ENCODE results near the gene OR8B8.

Gene OR8B8, protein sequence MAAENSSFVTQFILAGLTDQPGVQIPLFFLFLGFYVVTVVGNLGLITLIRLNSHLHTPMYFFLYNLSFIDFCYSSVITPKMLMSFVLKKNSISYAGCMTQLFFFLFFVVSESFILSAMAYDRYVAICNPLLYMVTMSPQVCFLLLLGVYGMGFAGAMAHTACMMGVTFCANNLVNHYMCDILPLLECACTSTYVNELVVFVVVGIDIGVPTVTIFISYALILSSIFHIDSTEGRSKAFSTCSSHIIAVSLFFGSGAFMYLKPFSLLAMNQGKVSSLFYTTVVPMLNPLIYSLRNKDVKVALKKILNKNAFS

DNA sequence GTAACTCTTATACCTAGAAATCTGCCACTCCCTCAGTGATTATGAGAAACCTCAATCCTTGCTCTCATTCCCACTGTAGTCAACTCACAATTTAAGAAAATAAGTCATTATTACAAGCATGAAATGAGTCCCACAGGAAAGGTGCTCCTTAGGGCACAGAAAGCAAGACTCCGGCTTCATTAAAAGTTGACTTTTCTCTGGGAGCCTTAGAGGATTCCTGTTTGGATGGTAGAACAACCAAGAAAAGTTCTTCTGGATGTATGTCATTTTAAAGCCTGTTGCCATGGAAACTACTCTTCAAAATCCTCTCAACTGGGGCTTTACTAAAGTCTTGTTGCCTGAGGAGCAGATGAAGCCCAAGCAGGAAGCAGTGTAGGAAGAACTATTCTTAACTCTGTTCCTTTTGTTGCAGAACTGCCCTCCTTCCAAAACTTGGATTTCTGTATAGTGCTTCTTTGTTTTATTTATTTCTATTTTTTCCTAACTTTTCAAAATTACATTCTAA, at the start of gene OR8B8:
Gene OR8B8 (minus strand): TSS at position 51 of the 505 bp plus-strand sequence. CDS start 4,611 bp downstream, outside the sequence.
- no peaks in the 10 kb centered on the region for H3K9me3 Mint-ChIP-seq
- no peaks in the 10 kb centered on the region for H3K36me3 Mint-ChIP-seq
- H3K4me1 Mint-ChIP-seq = no peaks in the 10 kb centered on the region
- no peaks in the 10 kb centered on the region for H3K27me3 Mint-ChIP-seq
- no peak within 1 kb of the TSS for H3K4me3 Mint-ChIP-seq
- no peak within 1 kb of the TSS for H3K27ac Mint-ChIP-seq
- no peak for ATAC-seq

DNA sequence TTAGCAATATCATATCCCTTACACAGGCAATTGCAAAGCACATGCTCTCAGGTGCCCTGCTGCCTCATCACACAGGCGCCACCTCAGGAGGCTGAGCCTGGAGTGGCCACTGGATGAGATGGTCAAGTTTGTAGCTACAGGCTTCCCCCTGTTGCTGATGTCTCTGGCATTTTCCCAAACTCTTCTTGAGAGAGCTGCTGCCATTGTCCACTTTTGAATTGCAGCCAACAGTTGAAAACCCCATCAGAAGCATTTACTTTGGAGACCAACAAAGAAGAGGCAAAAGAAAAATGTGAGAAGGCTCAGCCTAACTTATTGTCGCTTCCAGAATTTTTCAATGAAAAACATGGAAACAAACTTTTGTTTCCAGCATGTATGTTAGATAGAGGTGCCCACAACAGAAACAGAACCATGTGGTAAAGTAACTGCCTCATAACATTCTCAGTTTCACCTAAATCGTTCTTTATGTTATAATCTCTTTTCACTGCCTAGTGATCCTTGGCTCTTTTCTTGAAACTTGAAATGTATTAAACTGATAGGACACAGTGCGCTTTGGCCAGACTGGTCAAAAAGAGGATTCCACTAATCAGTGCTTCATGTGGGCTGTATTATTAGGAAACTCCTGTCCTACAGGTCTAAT, 47.6 kb upstream of the OR8B8 start:
- Mint-ChIP-seq H3K36me3 (no peaks in the 10 kb centered on the region), H3K4me3 (no peak overlapping the region), H3K27me3 (peaks cover 4% of the 10 kb centered on the region), H3K27ac (no peak overlapping the region), H3K9me3 (peaks cover 5% of the 10 kb centered on the region), H3K4me1 (no peaks in the 10 kb centered on the region)
- ATAC-seq = no peak

DNA sequence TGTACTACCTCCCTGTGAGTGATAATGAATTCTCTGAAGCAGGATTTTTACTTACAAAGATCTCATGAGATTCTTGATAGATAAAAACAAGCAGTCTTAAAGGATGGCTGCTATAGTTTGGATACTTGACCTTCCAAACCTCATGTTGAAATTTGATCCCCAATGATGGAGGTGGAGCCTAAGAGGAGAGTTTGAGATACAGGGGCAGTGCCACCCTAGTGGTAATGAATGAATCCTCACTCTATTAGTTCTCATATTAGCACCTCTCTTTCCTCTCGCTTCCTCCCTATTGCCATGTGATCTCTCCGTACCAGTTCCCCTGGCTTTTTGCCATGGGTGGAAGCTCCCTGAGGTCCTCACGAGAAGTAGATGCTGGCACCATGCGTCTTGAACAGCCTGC, 37.9 kb upstream of the OR8B8 start:
- Mint-ChIP-seq H3K9me3 (peaks cover 4% of the 10 kb centered on the region), H3K27me3 (peaks cover 69% of the 10 kb centered on the region), H3K4me1 (peaks cover 12% of the 10 kb centered on the region), H3K4me3 (no peak overlapping the region), H3K27ac (no peak overlapping the region), H3K36me3 (no peaks in the 10 kb centered on the region)
- no peak for ATAC-seq

DNA sequence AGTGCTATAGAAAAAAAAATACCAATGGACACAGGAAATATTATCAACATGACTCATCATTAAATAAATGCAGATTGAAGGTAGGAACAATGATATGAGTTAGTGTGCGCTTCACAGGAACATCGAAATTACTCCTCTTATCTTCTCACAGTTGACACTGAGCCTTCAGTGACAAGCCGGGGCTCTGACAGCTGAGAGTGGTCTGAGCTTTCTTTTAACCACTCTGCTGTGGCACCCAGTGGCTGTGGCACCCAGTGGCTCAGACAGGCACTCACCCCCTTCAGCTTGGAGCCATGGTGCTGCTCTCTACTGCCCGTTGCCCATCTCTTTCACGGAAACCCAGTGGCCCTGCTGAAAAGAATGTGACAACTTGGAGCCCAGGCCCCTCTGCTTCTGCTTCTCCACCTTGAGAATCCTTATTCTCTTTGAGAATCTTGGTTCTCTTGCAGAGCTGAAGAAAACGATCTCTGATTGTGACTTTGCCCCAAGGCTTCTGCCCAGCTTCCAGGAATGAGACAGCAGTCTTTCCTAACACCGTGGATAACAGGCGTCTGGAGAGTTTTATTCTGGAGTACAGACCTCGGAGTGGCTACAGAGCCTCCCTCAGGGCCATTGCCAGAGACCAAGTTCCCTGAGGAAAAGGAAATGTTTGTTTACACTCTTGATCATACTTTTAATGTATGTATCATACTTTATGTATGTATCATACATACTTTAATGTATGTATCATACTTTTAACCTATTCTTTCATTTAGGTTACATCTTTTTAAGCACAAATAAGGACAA, 37.1 kb upstream of the OR8B8 start:
- no peak for ATAC-seq
- Mint-ChIP-seq H3K9me3 (peaks cover 4% of the 10 kb centered on the region), H3K36me3 (no peaks in the 10 kb centered on the region), H3K27ac (no peak overlapping the region), H3K4me1 (peaks cover 12% of the 10 kb centered on the region), H3K4me3 (no peak overlapping the region), H3K27me3 (peaks cover 71% of the 10 kb centered on the region)

DNA sequence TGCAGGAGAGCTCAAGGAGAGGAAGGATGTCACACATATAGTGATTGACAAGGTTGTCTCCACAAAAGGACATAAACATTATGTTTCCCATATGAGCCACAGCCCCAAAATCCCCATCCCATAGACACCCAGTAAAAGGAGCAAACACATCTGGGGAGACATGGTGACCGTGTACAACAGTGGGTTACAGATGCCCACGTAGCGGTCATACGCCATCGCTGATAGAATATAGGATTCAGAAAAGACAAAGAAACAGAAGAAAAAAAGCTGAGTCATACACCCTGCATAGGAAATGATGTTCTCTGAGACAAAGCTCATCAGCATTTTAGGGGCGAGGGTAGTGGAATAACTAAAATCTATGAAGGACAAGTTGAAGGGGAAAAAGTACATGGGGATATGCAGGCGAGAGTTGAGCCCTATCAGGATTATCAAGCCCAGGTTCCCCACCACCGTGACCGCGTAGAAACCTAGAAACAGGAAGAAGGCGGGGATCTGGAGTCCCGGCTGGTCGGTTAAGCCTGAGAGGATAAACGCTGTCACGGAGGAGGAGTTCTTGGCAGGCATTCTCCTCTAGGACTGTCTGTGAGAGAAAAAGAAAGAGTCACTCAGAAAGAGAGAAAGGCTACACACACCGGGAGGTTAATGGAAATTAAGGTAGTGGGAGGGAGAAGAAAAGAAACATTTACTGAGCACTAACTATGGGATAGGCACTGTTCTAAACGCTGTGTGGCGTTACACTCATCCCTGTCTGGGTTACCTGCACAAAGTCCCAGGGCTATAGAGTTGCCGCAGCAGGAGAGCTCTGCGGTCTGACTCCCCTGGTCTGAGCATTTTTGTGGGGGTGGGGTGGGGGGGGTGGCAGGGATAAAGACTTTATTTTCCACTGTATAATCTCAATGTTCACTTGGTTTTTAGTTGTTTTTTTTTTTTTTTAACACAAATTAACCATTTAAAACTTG, 36.1 kb upstream of the OR8B8 start:
- H3K36me3 Mint-ChIP-seq = no peaks in the 10 kb centered on the region
- peaks cover 64% of the 10 kb centered on the region for H3K27me3 Mint-ChIP-seq
- ATAC-seq = peak; percentile 43
- H3K27ac Mint-ChIP-seq = peak overlapping the region; percentile 9
- H3K4me3 Mint-ChIP-seq = peak overlapping the region; percentile 42
- no peaks in the 10 kb centered on the region for H3K9me3 Mint-ChIP-seq
- peaks cover 12% of the 10 kb centered on the region for H3K4me1 Mint-ChIP-seq

DNA sequence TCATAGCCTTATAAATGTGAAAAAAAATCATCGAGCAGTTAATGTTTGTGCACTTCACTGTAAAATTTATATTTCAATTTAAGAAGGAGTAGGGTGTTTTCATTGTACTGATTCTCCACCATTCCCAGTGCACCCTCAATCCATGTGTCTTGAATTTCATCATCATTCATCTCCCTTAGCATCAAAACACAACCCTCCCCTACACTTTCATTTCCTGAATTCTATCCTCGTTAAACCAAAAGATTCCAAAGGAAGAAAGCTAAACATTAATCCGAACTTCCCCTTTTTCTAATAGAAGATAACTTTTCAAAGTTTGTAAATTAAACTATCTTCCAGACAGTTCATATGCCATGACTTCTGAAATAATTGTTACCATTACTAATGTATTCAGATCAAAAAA, 34.1 kb upstream of the OR8B8 start:
- Mint-ChIP-seq H3K36me3 (no peaks in the 10 kb centered on the region), H3K27me3 (peaks cover 72% of the 10 kb centered on the region), H3K9me3 (peaks cover 7% of the 10 kb centered on the region), H3K27ac (no peak overlapping the region), H3K4me1 (peaks cover 24% of the 10 kb centered on the region), H3K4me3 (no peak overlapping the region)
- no peak for ATAC-seq

DNA sequence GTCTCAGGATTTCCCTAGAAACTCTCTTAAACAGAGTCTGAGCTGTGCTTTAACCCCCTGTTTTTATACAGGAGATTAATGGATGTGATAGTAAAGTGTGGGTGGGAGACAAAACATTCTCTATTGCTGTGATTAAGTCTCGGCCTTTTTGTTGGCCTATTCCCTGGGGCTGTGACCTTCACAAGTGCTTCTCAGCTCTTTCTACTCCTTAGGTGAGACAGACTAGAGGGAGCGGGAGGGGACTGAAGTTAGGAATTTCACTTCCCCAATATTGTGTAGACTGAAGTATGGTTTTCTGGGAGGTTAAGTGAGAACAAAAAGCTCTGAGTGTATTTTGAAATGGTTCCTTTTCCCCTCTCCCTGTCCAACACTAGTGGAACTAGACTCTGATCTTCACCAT, 29.8 kb upstream of the OR8B8 start:
- Mint-ChIP-seq H3K4me3 (no peak overlapping the region), H3K9me3 (peaks cover 10% of the 10 kb centered on the region), H3K27me3 (peaks cover 41% of the 10 kb centered on the region), H3K27ac (peak overlapping the region; percentile 33), H3K4me1 (peaks cover 19% of the 10 kb centered on the region), H3K36me3 (no peaks in the 10 kb centered on the region)
- peak; percentile 50 for ATAC-seq

DNA sequence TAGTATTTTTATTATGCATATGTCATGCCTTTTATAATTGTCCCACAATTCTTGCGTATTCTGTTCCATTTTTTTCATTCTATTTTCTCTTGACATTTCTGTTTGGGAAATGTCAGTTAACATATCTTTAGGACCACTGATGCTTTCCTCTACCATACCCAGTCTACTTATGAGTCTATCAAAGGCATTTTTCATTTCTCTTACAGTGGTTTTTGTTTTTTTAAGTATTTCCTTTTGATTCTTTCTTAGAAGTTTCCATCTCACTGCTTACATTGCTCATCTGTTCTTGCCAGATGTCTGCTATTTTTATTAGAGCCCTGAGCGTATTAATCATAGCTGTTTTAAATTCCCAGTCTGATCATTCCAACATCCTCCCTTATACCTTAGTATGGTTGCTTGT, 29.3 kb upstream of the OR8B8 start:
- peaks cover 10% of the 10 kb centered on the region for H3K9me3 Mint-ChIP-seq
- peaks cover 36% of the 10 kb centered on the region for H3K27me3 Mint-ChIP-seq
- no peak overlapping the region for H3K4me3 Mint-ChIP-seq
- H3K4me1 Mint-ChIP-seq = peaks cover 19% of the 10 kb centered on the region
- no peak for ATAC-seq
- peak overlapping the region; percentile 33 for H3K27ac Mint-ChIP-seq
- H3K36me3 Mint-ChIP-seq = no peaks in the 10 kb centered on the region

DNA sequence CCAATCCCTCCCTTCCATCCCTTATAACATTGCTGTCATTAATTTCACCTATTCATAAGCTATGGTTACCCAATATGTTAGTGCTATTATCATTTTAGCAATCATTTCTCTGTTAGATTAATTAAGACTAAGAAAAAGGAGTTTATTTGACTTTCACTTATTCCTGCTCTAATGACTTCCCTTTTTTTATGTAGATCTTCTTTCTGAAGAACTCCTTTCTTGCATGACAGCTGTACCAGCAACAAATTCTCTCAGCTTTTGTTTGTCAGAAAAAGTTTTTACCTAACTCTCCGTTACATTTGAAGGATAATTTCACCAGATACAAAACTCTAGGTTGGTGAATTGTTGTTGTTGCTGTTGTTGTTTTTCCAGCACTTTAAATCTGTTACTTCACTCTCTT, 28.6 kb upstream of the OR8B8 start:
- H3K27me3 Mint-ChIP-seq = peaks cover 29% of the 10 kb centered on the region
- ATAC-seq = no peak
- no peak overlapping the region for H3K4me3 Mint-ChIP-seq
- peaks cover 19% of the 10 kb centered on the region for H3K4me1 Mint-ChIP-seq
- no peaks in the 10 kb centered on the region for H3K36me3 Mint-ChIP-seq
- H3K9me3 Mint-ChIP-seq = peaks cover 10% of the 10 kb centered on the region
- no peak overlapping the region for H3K27ac Mint-ChIP-seq

DNA sequence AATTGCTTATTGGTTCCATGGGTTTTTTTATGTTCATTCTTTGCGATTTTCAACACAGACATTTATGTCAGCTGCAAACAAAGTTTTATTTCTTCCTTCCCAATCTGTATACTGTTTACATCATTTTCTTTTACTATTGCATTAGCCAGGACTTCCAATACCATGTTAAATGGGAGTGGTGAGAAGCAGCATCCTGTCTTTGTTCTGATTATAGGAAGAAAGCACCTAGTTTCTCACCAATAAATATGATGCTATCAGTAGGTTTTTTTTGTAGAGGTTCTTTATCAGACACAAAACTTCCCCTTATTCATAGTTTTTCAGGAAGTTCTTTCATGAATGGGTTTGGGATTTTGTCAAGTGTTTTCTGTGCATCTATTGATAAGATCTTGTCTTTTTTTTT, 28.0 kb upstream of the OR8B8 start:
- ATAC-seq = no peak
- no peak overlapping the region for H3K4me3 Mint-ChIP-seq
- no peak overlapping the region for H3K27ac Mint-ChIP-seq
- peaks cover 19% of the 10 kb centered on the region for H3K4me1 Mint-ChIP-seq
- H3K9me3 Mint-ChIP-seq = peaks cover 10% of the 10 kb centered on the region
- H3K27me3 Mint-ChIP-seq = peaks cover 23% of the 10 kb centered on the region
- no peaks in the 10 kb centered on the region for H3K36me3 Mint-ChIP-seq

DNA sequence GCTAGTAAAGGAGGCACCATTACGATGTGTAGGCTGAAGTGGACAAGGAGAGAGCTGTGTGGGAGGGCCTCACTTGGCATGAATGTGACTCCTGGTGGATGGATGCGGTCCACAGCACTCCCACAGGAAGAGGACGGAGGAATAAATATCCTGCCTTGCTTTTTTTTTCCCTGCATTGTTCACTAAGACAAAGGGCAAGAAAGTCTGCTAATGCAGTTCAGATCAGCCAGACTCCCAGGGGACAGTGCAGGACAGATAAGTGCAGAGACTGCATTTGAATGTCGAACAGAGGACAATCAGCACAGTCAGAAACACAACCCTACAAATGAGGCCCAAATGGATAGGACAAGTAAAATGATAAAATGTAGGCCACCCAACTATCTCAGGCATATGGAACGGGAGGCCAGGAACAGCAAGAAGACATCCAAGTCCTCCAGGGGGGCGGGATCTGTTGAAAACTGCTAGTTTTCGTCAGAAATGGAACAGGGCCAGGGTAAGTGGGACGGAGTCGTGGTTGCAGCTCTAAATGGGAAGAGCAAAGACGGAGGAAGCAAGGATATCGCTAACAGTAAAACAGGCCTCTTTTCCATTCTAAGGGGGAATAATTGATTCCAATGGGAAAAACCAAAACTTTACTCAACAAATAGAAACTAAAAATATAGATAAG, 25.2 kb upstream of the OR8B8 start:
- ATAC-seq = no peak
- no peak overlapping the region for H3K4me3 Mint-ChIP-seq
- no peaks in the 10 kb centered on the region for H3K36me3 Mint-ChIP-seq
- peaks cover 7% of the 10 kb centered on the region for H3K9me3 Mint-ChIP-seq
- peaks cover 23% of the 10 kb centered on the region for H3K27me3 Mint-ChIP-seq
- H3K27ac Mint-ChIP-seq = no peak overlapping the region
- peaks cover 18% of the 10 kb centered on the region for H3K4me1 Mint-ChIP-seq

DNA sequence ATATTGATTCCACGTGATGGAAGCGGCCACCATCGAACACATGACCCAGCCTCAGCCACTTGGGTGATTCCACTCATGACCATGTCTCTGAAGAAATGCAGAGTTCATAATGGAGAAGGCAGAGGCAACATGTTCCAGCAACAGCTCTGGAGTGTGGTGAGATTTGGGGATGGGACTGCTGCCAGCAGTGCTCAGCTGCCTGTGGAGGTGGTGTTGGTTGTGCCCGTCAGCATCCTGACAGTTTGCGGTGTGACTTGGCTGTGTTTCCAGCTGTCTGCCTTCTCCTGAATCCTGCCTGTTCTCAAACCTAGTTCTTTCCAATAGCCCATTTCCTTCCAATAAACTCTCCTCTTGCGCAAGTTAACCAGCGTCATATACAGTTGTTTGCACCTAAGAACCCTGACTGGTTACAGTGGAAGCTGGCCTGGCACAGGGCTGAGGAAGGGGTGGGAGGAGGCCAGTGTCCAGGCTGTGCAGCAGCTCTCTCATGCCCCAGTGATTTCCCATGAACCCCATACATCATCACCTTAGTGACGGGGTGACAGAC, 22.0 kb upstream of the OR8B8 start:
- peak; percentile 53 for ATAC-seq
- H3K27me3 Mint-ChIP-seq = peaks cover 20% of the 10 kb centered on the region
- no peaks in the 10 kb centered on the region for H3K36me3 Mint-ChIP-seq
- no peak overlapping the region for H3K27ac Mint-ChIP-seq
- H3K4me1 Mint-ChIP-seq = no peaks in the 10 kb centered on the region
- no peak overlapping the region for H3K4me3 Mint-ChIP-seq
- peaks cover 3% of the 10 kb centered on the region for H3K9me3 Mint-ChIP-seq

DNA sequence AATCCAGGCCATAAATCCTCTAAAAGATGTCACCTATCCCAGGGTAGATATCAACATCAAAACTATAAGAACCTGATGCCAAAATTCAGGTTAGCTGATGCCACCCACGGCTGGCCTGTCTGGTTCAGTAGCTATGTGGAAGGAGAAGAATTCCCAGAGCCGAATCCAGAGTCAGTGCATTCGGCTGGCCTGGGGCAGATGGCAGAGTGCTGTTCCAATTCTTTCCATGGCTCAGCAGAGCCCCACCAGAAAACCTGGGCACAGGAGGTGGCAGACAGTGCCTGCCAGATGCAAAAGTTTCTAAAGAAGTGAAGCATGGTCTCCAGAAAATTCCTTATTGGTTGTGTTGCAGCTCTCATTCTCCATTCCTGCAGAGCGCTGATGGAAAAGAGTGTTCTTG, 19.9 kb upstream of the OR8B8 start:
- Mint-ChIP-seq H3K27me3 (peaks cover 12% of the 10 kb centered on the region), H3K4me3 (no peak overlapping the region), H3K9me3 (no peaks in the 10 kb centered on the region), H3K4me1 (no peaks in the 10 kb centered on the region), H3K27ac (no peak overlapping the region), H3K36me3 (no peaks in the 10 kb centered on the region)
- no peak for ATAC-seq

DNA sequence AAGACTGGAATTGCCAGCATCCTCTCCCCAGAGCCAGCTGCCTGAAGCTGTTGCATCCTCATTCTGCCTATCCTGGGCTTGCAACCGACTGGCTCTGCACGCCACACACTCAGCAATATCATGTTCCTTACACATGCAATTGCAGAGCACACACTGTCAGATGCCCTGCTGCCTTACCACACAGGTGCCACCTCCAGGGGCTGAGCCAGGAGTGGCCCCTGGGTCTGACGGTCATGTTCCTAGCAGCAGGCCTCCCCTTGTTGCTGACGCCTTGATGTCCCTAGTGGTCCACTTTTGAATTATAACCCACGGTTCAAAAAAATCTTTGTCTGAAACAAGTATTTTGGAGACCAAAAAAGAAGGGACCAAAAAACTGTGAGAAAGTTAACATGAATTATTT, 18.5 kb upstream of the OR8B8 start:
- Mint-ChIP-seq H3K27ac (no peak overlapping the region), H3K27me3 (peaks cover 11% of the 10 kb centered on the region), H3K4me1 (no peaks in the 10 kb centered on the region), H3K9me3 (no peaks in the 10 kb centered on the region), H3K4me3 (no peak overlapping the region), H3K36me3 (no peaks in the 10 kb centered on the region)
- no peak for ATAC-seq
